ENCODE measurements around the gene NAT8L.
A peak's percentile ranks its signal among the peaks of the same experiment; 100 is the strongest.

Gene NAT8L

DNA sequence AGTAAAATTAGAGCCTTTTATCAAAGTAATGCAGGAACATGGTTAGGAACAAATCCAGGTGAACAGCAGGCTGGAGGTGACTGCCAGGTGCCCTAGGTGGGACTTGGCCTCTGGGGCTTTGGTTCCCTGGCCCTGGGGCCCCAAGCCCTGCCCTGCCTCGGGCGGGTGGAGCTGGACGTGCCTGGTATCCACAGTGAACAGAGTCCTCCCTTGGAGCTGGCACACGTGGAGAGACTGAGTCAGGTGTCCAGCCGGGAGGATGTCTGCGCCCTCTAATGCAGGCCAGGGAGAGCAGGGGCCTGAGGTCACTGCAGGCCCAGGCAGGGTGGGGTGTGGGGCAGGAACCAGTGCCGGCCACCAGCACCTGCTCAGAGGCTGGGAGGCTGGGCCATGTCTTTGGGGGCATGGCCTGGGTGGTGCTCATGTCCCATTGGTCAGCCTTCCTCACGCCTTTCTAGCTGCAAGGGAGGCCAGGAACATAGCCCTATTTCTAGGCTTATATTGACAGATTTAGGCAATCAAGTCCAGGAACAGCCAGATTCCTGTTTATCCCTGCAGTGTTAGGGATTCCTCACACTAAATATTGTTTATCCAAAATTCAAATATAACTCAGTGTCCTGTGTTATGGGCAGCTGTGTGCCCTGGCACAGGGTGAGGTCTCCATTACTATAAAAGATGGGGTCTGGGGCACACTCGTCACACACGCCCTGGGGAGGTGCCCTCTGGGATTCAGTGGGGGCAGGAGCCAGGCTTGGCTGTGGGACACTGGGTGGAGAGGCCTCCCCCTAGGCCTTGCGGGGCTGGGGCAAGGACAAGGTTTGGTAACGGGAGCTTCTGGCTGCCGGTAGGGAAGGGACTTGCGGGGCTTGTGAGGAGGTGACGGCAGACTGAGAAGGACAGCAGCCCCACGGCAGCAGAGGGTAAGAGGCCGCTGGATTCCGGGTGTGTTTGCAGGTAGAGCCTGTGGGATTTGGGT is 14.3 kb upstream of the NAT8L start:
- intact Hi-C loops (cut with DNase I): loop anchor here (5.0 kb wide), 1 partner anchor 38 kb away; the partner anchor contains the start of gene NELFA
- peak in 2 of 10 donors; percentile 57 to 80 for DNase-seq

DNA sequence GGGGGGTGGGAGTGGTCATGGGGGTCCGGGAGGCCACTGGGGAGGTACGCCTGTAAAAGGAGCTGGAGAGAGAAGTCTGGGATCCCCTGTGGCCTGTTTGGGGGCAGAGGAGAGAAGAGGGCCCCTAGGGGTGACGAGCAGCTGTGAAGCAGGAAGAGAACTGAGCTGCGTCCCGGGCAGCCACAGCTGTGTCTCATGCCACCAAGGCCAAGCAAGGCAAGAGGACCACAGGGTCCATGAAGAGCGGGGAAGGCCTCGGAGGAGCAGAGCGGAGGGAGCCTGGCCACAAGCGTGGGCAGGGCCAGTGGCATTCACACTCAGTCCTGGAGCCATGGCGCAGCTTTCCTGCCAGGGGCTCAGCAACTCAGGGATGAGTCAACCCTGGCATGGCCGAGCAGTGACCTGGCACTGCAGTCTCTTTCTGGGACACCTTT is 13.6 kb upstream of the NAT8L start:
- DNase-seq: peak in 3 of 10 donors; percentile 73 to 86 (median 80)
- intact Hi-C loops (cut with DNase I): no loop called here

DNA sequence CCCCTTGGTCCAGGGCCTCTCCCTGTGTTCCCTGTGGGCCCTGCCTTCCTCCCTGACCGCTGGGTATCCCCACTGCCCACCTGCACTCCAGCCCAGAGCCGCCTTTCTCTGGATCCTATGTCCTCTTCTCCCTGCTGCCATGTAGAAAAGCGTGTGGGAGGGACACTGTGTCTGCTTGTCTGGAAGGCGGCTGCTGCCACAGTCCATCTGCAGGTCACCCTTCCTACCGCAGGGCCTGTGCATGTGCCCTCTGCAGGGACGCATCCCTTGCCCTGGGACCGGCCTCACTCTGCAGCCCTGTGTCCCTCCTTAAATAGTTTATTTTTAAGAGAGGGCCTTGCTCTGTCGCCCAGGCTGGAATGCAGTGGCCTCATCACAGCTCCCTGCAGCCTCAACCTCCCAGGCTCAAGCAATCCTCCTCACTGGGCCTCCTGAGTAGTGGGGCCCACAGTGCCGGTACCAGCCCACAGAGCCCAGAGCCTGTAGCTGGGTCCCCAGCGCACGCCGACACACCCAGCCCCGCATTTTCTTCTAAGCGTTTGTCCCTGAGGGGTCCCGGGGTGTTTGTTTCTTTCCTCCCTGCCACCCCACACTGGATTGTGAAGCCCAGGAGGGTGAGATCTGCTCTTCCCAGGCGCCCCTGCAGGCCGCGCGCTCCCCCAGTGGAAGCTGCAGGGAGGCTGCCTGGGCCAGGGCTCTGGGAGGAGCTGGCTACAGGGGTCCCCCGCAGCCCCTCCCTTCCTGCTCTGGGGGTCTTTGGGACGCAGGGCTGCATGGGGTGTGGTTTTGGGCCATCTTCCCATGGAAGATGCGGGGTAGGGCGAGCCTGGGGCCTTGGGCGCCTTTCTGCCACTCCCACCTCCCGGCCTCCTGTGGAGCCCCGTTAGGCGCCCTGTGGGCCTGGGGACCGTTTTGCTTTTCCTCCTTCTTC is 12.8 kb upstream of the NAT8L start:
- peak in 3 of 10 donors; percentile 61 to 74 (median 71) for DNase-seq
- intact Hi-C loops (cut with DNase I): no loop called here

DNA sequence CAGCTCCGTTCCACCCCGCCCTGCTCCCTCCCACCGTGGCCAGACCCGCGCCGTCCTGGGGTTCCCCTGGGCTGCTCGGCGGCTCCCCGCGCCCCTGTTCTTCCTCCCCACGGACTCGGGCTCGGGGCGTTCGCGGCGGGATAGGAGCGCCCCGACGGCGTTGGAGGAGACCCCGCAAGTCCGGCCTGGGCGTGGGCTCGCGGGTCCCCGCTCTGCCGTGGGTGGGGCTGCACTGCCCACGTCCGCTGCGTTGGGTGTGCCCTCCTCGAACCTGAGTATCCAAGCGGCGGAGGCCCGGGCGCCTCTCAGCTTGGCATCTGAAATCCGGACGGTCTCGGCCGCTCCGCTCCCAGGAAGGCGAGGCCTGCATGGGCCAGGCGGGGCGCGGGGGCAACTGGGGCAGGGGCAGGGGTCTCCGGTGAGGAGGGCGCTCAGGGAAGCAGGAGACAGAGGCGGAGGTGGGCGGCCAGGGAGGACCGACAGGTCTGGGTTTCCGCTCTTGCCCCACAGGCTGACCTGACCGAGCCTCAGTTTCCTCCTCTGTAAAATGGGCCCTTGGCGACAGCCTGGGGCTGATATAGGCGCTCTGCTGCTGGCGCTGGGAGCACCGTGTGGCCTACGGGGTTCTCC is 12.0 kb upstream of the NAT8L start:
- DNase-seq: peak in 3 of 10 donors; percentile 60 to 81 (median 65)

DNA sequence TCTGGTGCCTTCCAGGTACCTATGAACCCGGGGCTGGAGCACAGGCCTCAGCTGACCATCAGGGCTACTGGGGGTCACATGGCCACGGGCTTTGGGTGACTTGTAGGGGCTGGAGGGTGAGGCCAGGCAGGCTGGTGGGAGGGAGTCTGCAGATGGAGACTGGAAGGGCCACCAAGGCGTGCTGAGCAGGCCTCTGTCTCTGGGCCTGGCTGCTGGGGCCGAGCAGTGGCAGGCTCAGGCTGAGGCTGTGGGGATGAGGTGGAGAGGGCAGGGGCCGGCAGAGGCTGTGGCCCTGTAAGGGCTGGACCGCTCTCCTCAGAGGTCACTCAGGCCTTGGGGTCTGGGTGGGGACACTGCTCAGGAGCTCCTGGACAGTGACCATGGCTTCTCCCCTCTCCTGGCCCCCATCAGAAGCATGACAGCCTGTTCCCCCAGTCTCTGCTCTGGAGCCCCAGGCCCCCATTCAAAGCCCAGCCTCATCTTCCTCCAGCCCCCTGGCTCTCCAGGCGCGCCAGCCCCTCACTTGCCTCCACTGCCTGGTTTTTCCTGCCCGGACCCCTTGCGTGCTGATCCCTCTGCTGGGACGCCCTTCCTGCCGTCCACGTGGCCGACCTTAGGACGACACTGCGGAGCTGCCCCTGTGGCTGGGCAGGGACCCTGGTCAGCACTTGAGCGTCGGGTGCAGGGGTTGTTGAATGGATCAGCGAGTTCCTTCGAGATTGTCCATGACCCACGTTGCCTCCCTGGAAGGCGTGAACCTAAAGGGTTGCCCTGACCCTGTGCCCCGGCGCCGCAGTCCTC is 11.1 kb upstream of the NAT8L start:
- peak in 3 of 10 donors; percentile 56 to 80 (median 71) for DNase-seq
- intact Hi-C loops (cut with DNase I): no loop called here

More for the DNA sequence above, 12.0 kb upstream of the NAT8L start:
- intact Hi-C loops (cut with DNase I): no loop called here

DNA sequence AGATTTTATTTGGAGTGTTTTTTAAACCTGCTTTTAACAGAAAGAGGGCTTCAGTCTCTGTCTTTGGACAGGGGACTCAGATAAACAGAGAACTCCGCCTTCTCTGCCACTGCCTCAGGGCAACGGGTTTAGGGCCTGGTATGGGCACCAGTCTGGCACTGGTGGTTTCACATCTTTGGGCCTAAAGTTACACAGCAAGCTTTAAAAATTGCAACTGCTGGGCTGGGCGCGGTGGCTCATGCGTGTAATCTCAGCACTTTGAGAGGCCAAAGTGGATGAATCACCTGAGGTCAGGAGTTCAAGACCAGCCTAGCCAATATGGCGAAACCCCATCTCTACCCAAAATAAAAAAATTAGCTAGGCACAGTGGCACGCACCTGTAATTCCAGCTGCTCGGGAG is 10.3 kb upstream of the NAT8L start:
- intact Hi-C loops (cut with DNase I): no loop called here
- peak in 2 of 10 donors; percentile 33 to 36 for DNase-seq

DNA sequence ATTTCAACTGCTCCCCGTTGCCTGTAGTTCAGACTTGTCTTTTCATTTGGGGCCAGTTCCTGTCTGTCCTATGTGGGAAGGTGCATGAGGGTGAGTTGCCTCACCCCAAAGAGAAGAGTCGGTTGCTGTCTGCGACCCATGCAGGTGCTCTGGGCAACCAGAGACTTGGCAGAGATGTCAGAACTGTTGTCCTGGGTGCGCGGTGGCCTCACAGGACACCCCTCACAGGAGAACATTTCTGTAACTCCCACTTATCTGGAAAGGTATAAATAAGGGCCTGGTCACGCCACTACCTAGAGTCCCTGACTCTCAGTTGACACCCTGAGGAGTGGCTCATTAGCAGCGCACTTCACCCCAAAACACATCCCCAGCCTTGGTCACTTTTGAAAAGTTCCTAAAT is 9.7 kb upstream of the NAT8L start:
- intact Hi-C loops (cut with DNase I): no loop called here
- peak in 2 of 10 donors; percentile 18 to 25 for DNase-seq

DNA sequence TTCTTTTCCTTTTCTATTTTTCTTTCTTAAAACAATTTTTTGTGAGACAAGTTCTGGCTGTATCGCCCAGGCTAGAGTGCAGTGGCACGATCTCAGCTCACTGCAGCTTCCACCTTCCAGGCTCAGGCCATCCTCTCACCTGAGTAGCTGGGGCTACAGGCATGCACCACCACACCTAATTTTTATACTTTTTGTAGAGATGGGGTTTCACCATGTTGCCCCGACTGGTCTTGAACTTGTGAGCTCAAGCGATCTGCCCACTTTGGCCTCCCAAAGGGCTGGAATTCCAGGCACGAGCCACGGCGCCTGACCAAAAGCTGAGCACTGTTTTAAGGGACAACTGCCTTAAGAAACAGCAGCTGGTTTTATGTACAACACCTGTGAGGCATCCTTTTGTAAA is 9.3 kb upstream of the NAT8L start:
- peak in 2 of 10 donors; percentile 34 to 37 for DNase-seq
- intact Hi-C loops (cut with DNase I): no loop called here

DNA sequence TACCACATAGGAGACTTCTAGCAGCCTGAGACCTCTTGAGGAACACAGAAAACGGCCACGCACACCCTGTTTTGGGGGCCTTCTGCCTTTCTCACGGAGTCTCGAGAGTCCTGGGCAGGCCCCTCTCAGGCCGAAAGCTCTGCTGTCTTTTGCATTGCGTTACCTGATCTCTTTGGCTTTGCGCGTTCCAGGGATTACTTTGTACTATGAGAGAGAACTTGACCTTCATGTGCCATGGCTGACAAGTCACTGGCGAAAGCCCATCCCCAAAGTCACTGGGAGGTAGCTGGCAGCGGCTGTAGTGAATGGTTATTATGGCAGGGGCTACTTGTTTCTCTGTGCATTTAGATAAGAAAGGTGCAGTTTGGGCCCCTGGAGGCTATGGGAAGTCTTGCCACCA is 8.0 kb upstream of the NAT8L start:
- DNase-seq: peak in 2 of 10 donors; percentile 7 to 22
- intact Hi-C loops (cut with DNase I): no loop called here

DNA sequence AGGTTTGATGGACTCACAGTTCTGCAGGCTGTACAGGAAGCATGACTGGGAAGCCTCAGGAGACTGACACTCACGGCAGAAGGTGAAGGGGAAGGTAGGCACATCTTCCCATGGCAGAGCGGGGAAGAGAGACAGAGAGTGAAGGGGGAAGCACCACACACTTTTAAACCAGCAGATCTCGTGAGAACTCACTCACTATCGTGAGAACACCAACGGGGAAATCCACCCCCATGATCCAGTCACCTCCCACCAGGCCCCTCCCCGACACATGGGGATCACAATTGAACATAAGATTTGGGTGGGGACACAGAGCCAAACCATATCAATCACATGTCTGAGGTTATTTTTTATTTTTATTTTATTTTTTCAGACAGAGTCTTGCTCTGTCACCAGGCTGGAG is 4.9 kb upstream of the NAT8L start:
- peak in 3 of 10 donors; percentile 36 to 55 (median 43) for DNase-seq
- intact Hi-C loops (cut with DNase I): no loop called here

DNA sequence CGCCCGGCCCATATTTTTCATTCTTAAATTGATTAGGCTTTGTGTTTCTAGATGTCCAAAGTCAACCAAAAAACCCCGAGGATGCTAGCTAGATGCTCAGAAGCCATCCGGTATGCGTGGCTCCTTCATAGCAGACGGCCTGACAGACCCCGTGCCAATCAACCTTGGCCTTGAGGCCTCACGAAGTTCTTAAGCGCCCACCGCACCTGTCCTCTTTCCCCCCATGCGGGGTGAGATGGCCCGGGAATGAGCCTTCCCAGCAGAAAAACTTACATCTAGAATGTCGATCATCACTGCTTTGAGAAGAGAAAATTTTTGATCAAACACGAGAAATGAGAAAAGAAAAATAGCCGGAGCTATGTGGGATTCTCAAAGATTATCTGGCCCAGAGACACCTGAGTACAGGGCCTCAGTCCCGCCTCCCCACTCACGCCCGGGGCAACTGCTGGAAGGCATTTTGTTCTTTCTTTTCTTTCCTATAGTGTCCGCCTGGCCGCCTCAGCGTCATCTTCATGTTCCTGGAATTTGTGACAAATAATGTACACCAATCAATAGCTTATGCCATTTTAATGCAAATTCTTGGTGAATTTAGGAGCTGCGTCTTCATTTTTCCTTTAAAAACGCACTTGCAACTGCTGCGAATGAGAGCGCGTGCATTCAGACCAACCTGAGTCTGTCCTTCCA is 1.6 kb upstream of the NAT8L start:
- DNase-seq: peak in 3 of 10 donors; percentile 57 to 76 (median 69)
- intact Hi-C loops (cut with DNase I): loop anchor here (5.0 kb wide), 1 partner anchor 50 kb away; the partner anchor contains the start of gene NELFA

DNA sequence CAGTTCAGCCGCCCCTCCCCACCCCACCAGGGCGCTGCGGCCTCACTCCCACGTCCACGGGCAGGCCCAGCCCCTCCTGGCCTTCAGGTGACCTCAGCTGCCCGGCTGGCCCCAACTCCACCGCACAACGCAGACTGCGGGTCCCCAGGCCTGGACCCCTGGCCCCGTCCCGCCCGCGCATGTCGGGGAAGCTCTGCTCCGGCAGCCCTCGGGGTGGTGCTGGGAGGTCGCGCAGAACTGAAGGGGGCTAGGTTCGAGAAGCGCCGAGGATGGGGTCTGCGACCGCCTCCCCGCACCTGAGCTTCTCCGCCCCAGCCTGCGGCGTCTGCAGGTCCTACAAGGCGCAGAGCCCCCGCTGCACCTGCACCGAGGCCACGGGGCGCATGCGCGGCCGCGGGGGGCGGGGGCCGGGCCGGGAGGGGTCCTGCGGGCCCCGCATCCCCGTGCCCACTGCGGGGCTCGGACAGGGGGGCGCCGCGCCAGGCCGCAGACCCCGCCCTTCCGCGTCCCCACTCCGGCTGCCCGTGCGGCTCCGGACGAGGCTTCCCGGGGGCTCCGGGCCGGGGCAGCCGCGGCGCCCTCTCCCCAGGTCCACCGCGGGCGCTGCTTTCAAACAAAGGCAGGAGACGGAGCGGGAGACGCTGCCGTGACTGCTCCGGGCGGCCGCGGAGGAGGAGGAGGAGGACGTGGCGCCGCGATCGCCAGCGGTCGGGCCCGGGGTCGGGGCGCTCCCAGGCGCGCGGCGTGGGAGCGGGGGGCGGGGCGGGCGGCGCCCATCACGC is 672 bp upstream of the NAT8L start:
- DNase-seq: peak in 7 of 10 donors; percentile 44 to 94 (median 67)
- intact Hi-C loops (cut with DNase I): loop anchor here (5.0 kb wide), 1 partner anchor 51 kb away; the partner anchor contains the start of gene NELFA

DNA sequence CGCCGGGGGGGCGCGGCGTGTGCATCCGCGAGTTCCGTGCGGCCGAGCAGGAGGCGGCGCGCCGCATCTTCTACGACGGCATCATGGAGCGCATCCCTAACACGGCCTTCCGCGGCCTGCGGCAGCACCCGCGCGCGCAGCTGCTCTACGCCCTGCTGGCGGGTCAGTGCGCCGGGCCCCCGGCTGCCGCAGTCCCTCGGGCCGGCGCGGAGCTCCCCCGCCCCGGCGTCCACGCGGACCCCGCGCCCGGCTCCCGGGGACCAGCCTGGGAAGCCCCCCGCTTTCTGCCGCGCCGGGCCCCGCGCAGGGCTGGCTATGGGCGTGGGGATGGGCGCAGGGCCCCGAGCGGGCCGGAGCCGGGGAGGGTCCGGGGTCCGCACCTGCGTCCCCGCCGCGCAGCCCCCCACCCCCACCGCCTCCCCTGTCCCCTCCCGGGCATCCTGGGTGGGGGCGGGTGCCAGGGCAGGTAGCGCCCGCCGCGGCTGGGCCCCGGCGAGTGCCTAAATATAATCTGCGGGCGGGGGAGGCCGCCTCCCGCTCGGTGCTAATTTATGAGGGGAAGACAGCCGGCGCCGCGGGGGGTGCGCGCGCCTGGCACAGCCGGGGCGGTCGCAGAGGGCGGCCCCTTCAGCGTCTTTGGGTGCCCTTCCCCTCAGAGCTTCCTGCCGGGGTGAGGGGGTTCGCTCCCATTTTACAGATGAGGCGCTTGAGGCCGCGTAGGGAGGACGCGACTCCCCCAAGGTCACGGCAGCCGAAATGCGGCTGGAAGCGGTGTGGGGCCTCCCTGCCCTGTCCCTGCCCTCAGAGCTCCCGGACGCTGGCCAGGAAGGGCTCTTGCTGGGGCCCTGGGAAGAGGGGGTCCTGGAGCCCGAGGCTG is 837 bp downstream of the NAT8L start:
- peak in 3 of 10 donors; percentile 84 to 91 (median 84) for DNase-seq
- intact Hi-C loops (cut with DNase I): loop anchor here (5.0 to 10.0 kb wide), 2 partner anchors 53 to 85 kb away; partner anchors contain the start of gene NELFA

DNA sequence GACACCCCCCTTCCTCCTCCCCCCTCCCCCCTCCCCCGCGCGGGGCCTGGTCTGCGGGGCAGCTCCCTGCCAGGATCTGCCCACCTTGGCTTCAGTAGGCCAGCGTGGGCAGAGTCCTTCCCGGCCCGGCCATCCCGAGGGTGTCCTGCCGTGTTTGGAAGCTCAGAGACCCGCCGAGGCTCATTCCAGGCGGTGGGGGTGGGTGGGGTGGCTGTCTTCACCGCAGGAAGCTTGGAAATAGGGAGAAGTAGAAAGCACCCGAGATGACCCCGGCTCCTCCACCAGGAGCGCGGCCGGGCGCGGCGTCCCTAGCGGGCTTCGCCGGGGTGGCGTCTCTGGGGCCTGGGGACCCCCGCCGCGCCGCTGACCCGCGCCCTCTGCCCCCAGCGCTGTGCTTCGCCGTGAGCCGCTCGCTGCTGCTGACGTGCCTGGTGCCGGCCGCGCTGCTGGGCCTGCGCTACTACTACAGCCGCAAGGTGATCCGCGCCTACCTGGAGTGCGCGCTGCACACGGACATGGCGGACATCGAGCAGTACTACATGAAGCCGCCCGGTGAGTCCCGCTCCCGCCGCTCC is 1.6 kb downstream of the NAT8L start:
- DNase-seq: peak in 3 of 10 donors; percentile 72 to 85 (median 79)
- intact Hi-C loops (cut with DNase I): loop anchor here (10.0 kb wide), 1 partner anchor 84 kb away; no protein-coding TSS in a partner anchor

DNA sequence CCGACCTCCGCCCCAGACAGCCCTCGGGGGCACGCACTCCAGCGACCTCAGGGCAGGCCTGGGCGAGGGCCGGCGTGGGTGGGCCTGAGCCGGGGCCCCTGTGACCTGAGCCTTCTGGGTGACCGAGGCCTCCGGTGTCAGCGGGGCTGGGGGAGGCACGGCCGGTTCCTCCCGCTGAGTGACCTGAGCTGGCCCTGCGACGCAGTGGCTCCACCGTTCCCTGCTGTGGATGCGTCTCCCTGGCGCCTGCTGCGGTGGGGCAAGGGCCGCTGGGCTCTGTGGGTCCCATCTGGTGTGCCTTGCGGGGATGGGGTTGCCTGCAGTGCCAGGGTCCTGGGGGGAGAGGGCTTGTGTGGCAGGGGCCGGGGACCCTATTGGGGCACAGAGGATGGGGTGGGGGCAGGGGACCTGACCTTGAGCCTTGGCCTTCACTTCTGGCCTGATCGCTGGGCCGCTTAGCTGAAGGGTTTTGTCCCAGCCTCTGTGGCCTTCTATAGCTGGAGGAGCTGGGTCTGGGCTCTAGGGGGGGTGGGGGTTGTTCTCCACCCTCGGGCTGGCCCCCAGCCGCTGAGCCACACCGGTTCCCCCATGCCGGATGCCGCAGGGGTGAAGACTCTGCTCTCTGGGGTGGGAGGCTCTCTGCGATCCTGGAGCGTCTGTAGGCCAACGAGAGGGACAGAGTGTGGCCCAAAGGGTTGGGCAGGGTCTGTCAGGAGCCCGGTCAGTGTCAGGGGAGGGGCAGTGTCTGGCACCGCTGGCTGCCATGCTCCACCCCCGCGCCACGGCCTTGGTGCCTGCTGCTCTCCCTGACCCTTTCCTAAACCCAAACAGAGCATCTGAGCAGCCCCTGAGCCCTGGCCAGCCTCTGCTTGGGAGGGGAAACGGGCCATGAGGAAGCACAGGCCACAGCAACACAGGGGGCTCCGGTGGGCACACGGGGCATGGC is 2.3 kb downstream of the NAT8L start:
- DNase-seq: peak in 4 of 10 donors; percentile 8 to 83 (median 78)
- intact Hi-C loops (cut with DNase I): loop anchor here (10.0 kb wide), 1 partner anchor 83 kb away; no protein-coding TSS in a partner anchor

All from posterior cingulate gyrus (tissue), 11 donors.